GM23338 (cell line): Measurements from ENCODE around the gene GFRA4.

Experiments
- CREB1 ChIP-seq: fragments of 250-450 bp; sonication (Bioruptor Pico); IDR thresholded peaks from 2 replicates; pipeline ENCODE4 v1.5.0; 2020; ENCODE audit warnings: low read depth, mild to moderate bottlenecking, moderate library complexity
- CTCF ChIP-seq, 2 experiments: fragments of 200-600 bp in 1 of 2; sonication (generic) in 1 of 2; conservative IDR thresholded peaks; 2 replicates each; pipeline versions ENCODE4 v1.5.1 to v1.6.1; 2016 to 2017; ENCODE audit warnings: antibody characterized with exemption in 2 of 2, low read depth in 2 of 2, mild to moderate bottlenecking in 2 of 2, moderate library complexity in 1 of 2
- EZH2 ChIP-seq: fragments of 200-600 bp; sonication (generic); IDR thresholded peaks from one replicate; pipeline ENCODE4 v1.8.0; 2017; ENCODE audit warnings: antibody characterized with exemption, mild to moderate bottlenecking, low read depth; ENCODE audit not compliant: unreplicated experiment
- EZH2phosphoT487 ChIP-seq: fragments of 200-600 bp; sonication (generic); IDR thresholded peaks from one replicate; pipeline ENCODE4 v1.8.1; 2018; ENCODE audit warnings: antibody characterized with exemption; ENCODE audit not compliant: unreplicated experiment
- JUNB ChIP-seq: IDR thresholded peaks from one replicate; pipeline ENCODE4 v1.6.1; 2016; ENCODE audit warnings: antibody characterized with exemption; ENCODE audit not compliant: unreplicated experiment
- POLR2AphosphoS5 ChIP-seq: IDR thresholded peaks from 2 replicates; pipeline ENCODE4 v1.6.1; 2016; ENCODE audit warnings: antibody characterized with exemption, low read depth
- REST ChIP-seq: IDR thresholded peaks from one replicate; pipeline ENCODE4 v1.6.1; 2018; ENCODE audit warnings: antibody characterized with exemption; ENCODE audit not compliant: unreplicated experiment
- STAT1 ChIP-seq: IDR thresholded peaks from one replicate; pipeline ENCODE4 v1.6.1; 2016; ENCODE audit warnings: antibody characterized with exemption; ENCODE audit not compliant: unreplicated experiment
- ZNF114 ChIP-seq: fragments of 250-450 bp; sonication (Bioruptor Pico); IDR thresholded peaks from 2 replicates; pipeline ENCODE4 v1.5.0; 2020; ENCODE audit warnings: mild to moderate bottlenecking, moderate library complexity
- ZNF462 ChIP-seq: fragments of 250-450 bp; sonication (Bioruptor Pico); IDR thresholded peaks from 2 replicates; pipeline ENCODE4 v1.5.0; 2020; ENCODE audit warnings: mild to moderate bottlenecking, moderate library complexity

DNA sequence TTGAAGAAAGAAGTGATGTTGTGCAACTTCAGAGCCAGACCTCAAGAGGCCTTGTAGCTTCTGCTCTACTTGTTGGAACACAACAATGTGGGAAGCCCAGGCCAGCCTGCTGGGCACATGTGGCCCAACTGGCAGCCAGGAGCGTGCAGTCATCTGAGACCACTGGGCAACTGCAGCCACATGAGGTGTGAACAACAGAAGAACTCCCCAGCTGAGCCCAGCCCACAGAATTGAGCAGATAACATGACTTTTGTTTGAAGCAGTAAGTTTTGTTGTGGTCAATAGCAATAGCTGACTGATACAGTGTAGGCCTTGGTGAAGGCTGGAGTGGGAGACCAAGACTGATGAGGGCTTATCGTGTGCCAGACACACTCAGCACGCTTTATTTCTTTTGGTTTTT, 27.2 kb upstream of the GFRA4 start:
- no peak for TF ChIP-seq EZH2
- TF ChIP-seq CTCF (conservative IDR thresholded peaks at IDR 0.05; ENCODE audit: low read depth in 2 of 2), result no peak
- TF ChIP-seq POLR2AphosphoS5, result no peak
- no peak for TF ChIP-seq CREB1 (CRISPR knock-in tag)
- no peak for TF ChIP-seq EZH2phosphoT487
- no peak for TF ChIP-seq REST
- TF ChIP-seq STAT1, result no peak
- no peak for TF ChIP-seq JUNB
- no peak for TF ChIP-seq ZNF114 (CRISPR knock-in tag)
- TF ChIP-seq ZNF462 (CRISPR knock-in tag), result no peak
